Measurements from ENCODE around the gene S100A11.

- no peak for TF ChIP-seq CTCF (IDR thresholded peaks at IDR 0.05)
- TF ChIP-seq POLR2A (IDR thresholded peaks at IDR 0.05): peak; percentile 43
- no peak for TF ChIP-seq EP300 (IDR thresholded peaks at IDR 0.05)
Observed at GRCh38 chr1:151992303-151993083, 44.3 kb downstream of the S100A11 start.

Data from ovary (tissue), 3 donors.